ENCODE data around the gene KDM7A.

KDM7A gene

GRCh38 chr7:140176811-140177702 is at the start of gene KDM7A (continued):
- TF ChIP-seq PATZ1 (tag by site-specific recombination; IDR thresholded peaks at IDR 0.05) = peak; percentile 64
- TF ChIP-seq ZSCAN5A (tag by site-specific recombination; IDR thresholded peaks at IDR 0.05) = peak; percentile 78; the same call in 1 of the 2 replicates
- TF ChIP-seq ZNF184 (tag by site-specific recombination; IDR thresholded peaks at IDR 0.05) = peak; percentile 60; the same call in 1 of the 2 replicates
- TF ChIP-seq ZNF350 (tag by site-specific recombination; IDR thresholded peaks at IDR 0.05) = no peak
- TF ChIP-seq ZNF391 (tag by site-specific recombination; IDR thresholded peaks at IDR 0.05; ENCODE audit: borderline replicate concordance, low read depth) = peak; percentile 65; the same call in 1 of the 2 replicates
- TF ChIP-seq HOXA7 (CRISPR knock-in tag; IDR thresholded peaks at IDR 0.05; ENCODE audit: borderline replicate concordance) = no peak
- TF ChIP-seq ZNF580 (tag by site-specific recombination; IDR thresholded peaks at IDR 0.05) = no peak
- TF ChIP-seq ZNF560 (tag by site-specific recombination; IDR thresholded peaks at IDR 0.05; ENCODE audit: borderline replicate concordance) = no peak
- TF ChIP-seq ZNF623 (tag by site-specific recombination; IDR thresholded peaks at IDR 0.05) = no peak
- TF ChIP-seq MYNN (tag by site-specific recombination; IDR thresholded peaks at IDR 0.05; ENCODE audit: borderline replicate concordance) = no peak
- no peak for TF ChIP-seq ZNF223 (tag by site-specific recombination; IDR thresholded peaks at IDR 0.05)
- no peak for TF ChIP-seq ZNF510 (tag by site-specific recombination; IDR thresholded peaks at IDR 0.05; ENCODE audit: insufficient replicate concordance)
- TF ChIP-seq WT1 (tag by site-specific recombination; IDR thresholded peaks at IDR 0.05) = no peak
- no peak for TF ChIP-seq ZNF19 (tag by site-specific recombination; IDR thresholded peaks at IDR 0.05; ENCODE audit: low read depth)
- TF ChIP-seq GLI2 (tag by site-specific recombination; IDR thresholded peaks at IDR 0.05; ENCODE audit: borderline replicate concordance, low read depth) = no peak
- TF ChIP-seq TCF7L2 (IDR thresholded peaks at IDR 0.05; ENCODE audit: borderline replicate concordance, low read depth, low read length) = no peak
- TF ChIP-seq ZNF26 (tag by site-specific recombination; IDR thresholded peaks at IDR 0.05) = no peak
- TF ChIP-seq ZSCAN16 (tag by site-specific recombination; IDR thresholded peaks at IDR 0.05) = 0 out of 2 replicates have a peak, but pooled peaks have one; percentile 21
- TF ChIP-seq ZFHX2 (tag by site-specific recombination; conservative IDR thresholded peaks at IDR 0.05) = peak; percentile 91
- TF ChIP-seq ZSCAN18 (tag by site-specific recombination; IDR thresholded peaks at IDR 0.05) = no peak
- no peak for TF ChIP-seq ZNF768 (tag by site-specific recombination; IDR thresholded peaks at IDR 0.05)
- TF ChIP-seq KLF10 (tag by site-specific recombination; IDR thresholded peaks at IDR 0.05) = peak; percentile 21; the same call in 1 of the 2 replicates
- TF ChIP-seq ZNF114 (tag by site-specific recombination; IDR thresholded peaks at IDR 0.05) = no peak
- peak; percentile 87 for TF ChIP-seq ZNF660 (tag by site-specific recombination; IDR thresholded peaks at IDR 0.05)
- no peak for TF ChIP-seq ZNF202 (tag by site-specific recombination; IDR thresholded peaks at IDR 0.05; ENCODE audit: borderline replicate concordance)
- no peak for TF ChIP-seq YY1 (tag by site-specific recombination; IDR thresholded peaks at IDR 0.05)
- TF ChIP-seq ZNF37A (tag by site-specific recombination; IDR thresholded peaks at IDR 0.05) = no peak
- no peak for TF ChIP-seq OVOL3 (tag by site-specific recombination; IDR thresholded peaks at IDR 0.05)
- TF ChIP-seq KLF17 (tag by site-specific recombination; IDR thresholded peaks at IDR 0.05) = peak; percentile 26
- TF ChIP-seq ZNF155 (tag by site-specific recombination; IDR thresholded peaks at IDR 0.05) = no peak
- TF ChIP-seq ZNF16 (tag by site-specific recombination; IDR thresholded peaks at IDR 0.05; ENCODE audit: low read depth) = no peak
- no peak for TF ChIP-seq ZNF174 (tag by site-specific recombination; IDR thresholded peaks at IDR 0.05)
- TF ChIP-seq ZNF571 (tag by site-specific recombination; IDR thresholded peaks at IDR 0.05) = no peak

All from HEK293 (cell line).